Measurements from ENCODE around the gene SMPD3. TPM values are rescaled to one million over a fixed set of nuclear protein-coding genes. Genes with fewer than 3 reads are reported as not detected.
A peak's percentile ranks its signal among the peaks of the same experiment; 100 is the strongest.

Gene SMPD3
- total RNA-seq, 1 experiment from 2014 or later, result 1.4 TPM

- H3K27ac Mint-ChIP-seq, result no peak overlapping the region
- ATAC-seq, result peak; percentile 88
- peaks cover 55% of the 10 kb centered on the region for H3K4me1 Mint-ChIP-seq
- no peaks in the 10 kb centered on the region for H3K27me3 Mint-ChIP-seq (ENCODE audit: low read depth)
- ChIA-PET CTCF (interaction anchor here (1.0 to 2.0 kb wide), 4 partner anchors 15 to 133 kb away, joined by 3 to 7 read pairs (median 4); no protein-coding TSS in a partner anchor), POLR2A (interaction anchor here (0.5 kb wide), 2 partner anchors 147 to 781 kb away, joined by 4 read pairs; no protein-coding TSS in a partner anchor)
- H3K9me3 Mint-ChIP-seq, result no peaks in the 10 kb centered on the region
- TF ChIP-seq ZNF671 (CRISPR knock-in tag; IDR thresholded peaks at IDR 0.05) (0 out of 2 replicates have a peak, but pooled peaks have one; percentile 58), GRHL2 (CRISPR knock-in tag; IDR thresholded peaks at IDR 0.05; ENCODE audit: insufficient replicate concordance, severe bottlenecking) (no peak)
- no peaks in the 10 kb centered on the region for H3K36me3 Mint-ChIP-seq
- DNase-seq (ENCODE audit: low spot score), result peak; percentile 76
- H3K4me3 Mint-ChIP-seq, result no peak overlapping the region
Measured at GRCh38 chr16:68387301-68387700, 61.0 kb downstream of the SMPD3 start.

DNA sequence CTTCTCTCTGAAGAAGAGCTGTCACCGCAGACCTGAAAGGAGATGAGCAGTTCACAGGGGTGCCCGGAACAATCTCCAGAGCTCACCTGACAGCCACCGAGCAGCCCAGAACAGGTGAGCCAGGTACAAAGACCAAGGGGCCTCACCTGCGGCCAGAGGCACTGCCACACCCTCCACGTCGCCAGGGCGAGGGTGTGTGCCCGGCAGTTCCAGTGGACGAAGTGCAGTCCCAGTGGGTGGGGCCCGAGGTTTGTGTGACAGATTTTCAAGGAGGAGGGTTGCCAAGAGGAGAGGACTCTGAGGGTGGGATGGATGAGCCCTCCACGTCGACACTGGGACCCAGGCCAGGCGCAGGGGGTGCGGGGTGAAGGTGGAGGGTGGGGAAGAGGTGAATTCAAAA is 61.7 kb downstream of the SMPD3 start:
- ATAC-seq (no peak), DNase-seq (ENCODE audit: low spot score) (no peak)
- no peak for TF ChIP-seq SMAD4 (CRISPR knock-in tag; IDR thresholded peaks at IDR 0.05)
- no peaks in the 10 kb centered on the region for H3K27me3 Mint-ChIP-seq (ENCODE audit: low read depth)
- no peak overlapping the region for H3K4me3 Mint-ChIP-seq
- POLR2A ChIA-PET, result interaction anchor here (0.5 kb wide), 1 partner anchor 781 kb away, joined by 4 read pairs; no protein-coding TSS in a partner anchor
- peaks cover 56% of the 10 kb centered on the region for H3K4me1 Mint-ChIP-seq
- H3K9me3 Mint-ChIP-seq, result no peaks in the 10 kb centered on the region
- no peak overlapping the region for H3K27ac Mint-ChIP-seq
- no peaks in the 10 kb centered on the region for H3K36me3 Mint-ChIP-seq
- CTCF ChIA-PET, result interaction anchor here (0.6 to 2.0 kb wide), 7 partner anchors 14 to 134 kb away, joined by 3 to 7 read pairs (median 4); no protein-coding TSS in a partner anchor

DNA sequence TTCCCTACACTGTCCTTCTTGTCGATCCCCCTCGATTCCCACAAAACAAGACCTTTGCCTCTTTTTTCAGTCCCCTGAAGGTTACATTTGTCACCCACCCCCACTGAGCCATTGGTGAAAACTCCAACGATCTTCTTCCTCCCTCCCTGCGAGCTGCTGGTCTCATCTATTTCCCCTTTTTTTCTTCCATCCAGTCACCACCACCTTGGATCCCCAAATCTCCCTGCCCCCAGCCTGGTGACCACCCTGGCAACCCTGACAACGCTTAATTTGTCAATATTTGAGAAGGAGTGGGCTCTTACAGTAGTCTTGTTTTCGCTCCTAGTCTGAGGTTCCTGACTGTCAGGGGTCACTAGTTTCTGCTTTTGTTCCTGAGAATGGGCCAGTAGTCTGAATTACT is 62.9 kb downstream of the SMPD3 start:
- no peaks in the 10 kb centered on the region for H3K9me3 Mint-ChIP-seq
- H3K4me1 Mint-ChIP-seq, result peaks cover 56% of the 10 kb centered on the region
- ATAC-seq (no peak), DNase-seq (ENCODE audit: low spot score) (no peak)
- ChIA-PET CTCF (interaction anchor here (0.9 to 1.8 kb wide), 9 partner anchors 9 to 135 kb away, joined by 3 to 16 read pairs (median 5); no protein-coding TSS in a partner anchor), POLR2A (interaction anchor here (0.7 kb wide), 1 partner anchor 133 kb away, joined by 5 read pairs; no protein-coding TSS in a partner anchor)
- no peaks in the 10 kb centered on the region for H3K27me3 Mint-ChIP-seq (ENCODE audit: low read depth)
- TF ChIP-seq PRRX2 (CRISPR knock-in tag; IDR thresholded peaks at IDR 0.05), result no peak
- no peak for TF ChIP-seq GRHL2 (CRISPR knock-in tag; IDR thresholded peaks at IDR 0.05; ENCODE audit: insufficient replicate concordance, severe bottlenecking)
- no peak for TF ChIP-seq ZBTB43 (CRISPR knock-in tag; IDR thresholded peaks at IDR 0.05)
- H3K27ac Mint-ChIP-seq, result no peak overlapping the region
- H3K36me3 Mint-ChIP-seq, result no peaks in the 10 kb centered on the region
- H3K4me3 Mint-ChIP-seq, result no peak overlapping the region

DNA sequence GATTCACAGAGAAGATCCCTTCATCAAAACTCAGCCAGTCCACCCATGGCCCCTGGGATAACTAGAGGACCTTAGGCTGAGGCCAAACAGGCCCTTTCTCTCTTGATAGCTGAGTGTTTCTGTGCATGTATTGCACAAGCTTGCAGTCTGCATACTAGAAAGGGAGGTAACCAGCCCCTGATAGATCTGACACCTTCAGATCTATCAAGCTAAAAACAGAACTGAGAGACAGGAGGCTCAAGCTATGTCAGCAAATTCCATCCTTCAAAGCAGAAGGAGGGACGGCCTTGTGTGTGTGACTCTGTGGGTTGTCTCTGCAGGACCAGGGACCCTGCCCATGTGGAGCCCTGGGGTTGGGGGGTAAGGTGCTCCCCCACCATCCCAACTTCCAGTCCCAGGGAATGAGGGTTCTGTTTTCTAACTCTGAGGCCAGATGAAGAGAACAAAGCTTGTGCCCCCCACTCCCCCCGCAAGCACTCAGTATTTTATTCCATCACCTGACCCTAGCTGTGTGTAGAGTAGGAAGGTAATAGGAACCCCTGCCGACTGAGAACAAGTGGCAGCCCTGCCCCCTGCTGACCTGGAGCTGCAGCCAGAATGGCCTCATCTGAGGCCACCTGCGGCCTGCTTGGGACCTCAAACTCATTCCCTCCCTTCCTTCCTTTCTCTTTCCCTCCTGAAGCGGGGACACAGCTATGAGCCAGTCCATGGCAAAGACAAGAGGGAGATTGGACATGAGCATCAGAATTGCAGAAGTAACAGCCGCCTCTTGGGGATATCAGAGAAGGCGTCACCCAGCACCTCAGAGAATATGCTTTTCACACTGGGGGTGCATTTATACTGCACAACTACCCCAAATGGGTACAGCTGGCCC is 63.8 kb downstream of the SMPD3 start:
- DNase-seq (ENCODE audit: low spot score) (no peak), ATAC-seq (peak; percentile 8; the same call in 1 of the 2 replicates)
- no peak for TF ChIP-seq FOXJ3 (CRISPR knock-in tag; IDR thresholded peaks at IDR 0.05; ENCODE audit: borderline replicate concordance)
- TF ChIP-seq NFYB (CRISPR knock-in tag; conservative IDR thresholded peaks at IDR 0.05; ENCODE audit: low read depth), result no peak
- no peak for TF ChIP-seq GABPB1 (CRISPR knock-in tag; IDR thresholded peaks at IDR 0.05)
- no peak for TF ChIP-seq ETV6 (CRISPR knock-in tag; IDR thresholded peaks at IDR 0.05)
- no peak for TF ChIP-seq NR1H2 (CRISPR knock-in tag; IDR thresholded peaks at IDR 0.05)
- TF ChIP-seq CBFB (CRISPR knock-in tag; IDR thresholded peaks at IDR 0.05; ENCODE audit: low read depth), result no peak
- TF ChIP-seq, protein P1, sequence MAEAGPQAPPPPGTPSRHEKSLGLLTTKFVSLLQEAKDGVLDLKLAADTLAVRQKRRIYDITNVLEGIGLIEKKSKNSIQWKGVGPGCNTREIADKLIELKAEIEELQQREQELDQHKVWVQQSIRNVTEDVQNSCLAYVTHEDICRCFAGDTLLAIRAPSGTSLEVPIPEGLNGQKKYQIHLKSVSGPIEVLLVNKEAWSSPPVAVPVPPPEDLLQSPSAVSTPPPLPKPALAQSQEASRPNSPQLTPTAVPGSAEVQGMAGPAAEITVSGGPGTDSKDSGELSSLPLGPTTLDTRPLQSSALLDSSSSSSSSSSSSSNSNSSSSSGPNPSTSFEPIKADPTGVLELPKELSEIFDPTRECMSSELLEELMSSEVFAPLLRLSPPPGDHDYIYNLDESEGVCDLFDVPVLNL (CRISPR knock-in tag; IDR thresholded peaks at IDR 0.05; ENCODE audit: borderline replicate concordance, low read depth), result no peak
- TF ChIP-seq KAT7 (CRISPR knock-in tag; IDR thresholded peaks at IDR 0.05; ENCODE audit: borderline replicate concordance), result no peak
- TF ChIP-seq ZNF423 (CRISPR knock-in tag; IDR thresholded peaks at IDR 0.05), result peak; percentile 93
- no peak for TF ChIP-seq ZNF512 (CRISPR knock-in tag; IDR thresholded peaks at IDR 0.05; ENCODE audit: borderline replicate concordance)
- 0 out of 2 replicates have a peak, but pooled peaks have one; percentile 22 for TF ChIP-seq USF2 (CRISPR knock-in tag; IDR thresholded peaks at IDR 0.05)
- no peak for TF ChIP-seq ZNF121 (CRISPR knock-in tag; IDR thresholded peaks at IDR 0.05)
- Mint-ChIP-seq H3K4me3 (no peak overlapping the region), H3K27ac (no peak overlapping the region), H3K27me3 (ENCODE audit: low read depth) (no peaks in the 10 kb centered on the region), H3K9me3 (no peaks in the 10 kb centered on the region), H3K36me3 (no peaks in the 10 kb centered on the region), H3K4me1 (peaks cover 47% of the 10 kb centered on the region)
- ChIA-PET CTCF (interaction anchor here (0.6 to 1.8 kb wide), 13 partner anchors 8 to 1166 kb away, joined by 3 to 16 read pairs (median 4); no protein-coding TSS in a partner anchor), POLR2A (no interaction called here)

All from WTC11 (cell line).